Measurements from ENCODE around the gene MUC13.

The MUC13 gene

DNA sequence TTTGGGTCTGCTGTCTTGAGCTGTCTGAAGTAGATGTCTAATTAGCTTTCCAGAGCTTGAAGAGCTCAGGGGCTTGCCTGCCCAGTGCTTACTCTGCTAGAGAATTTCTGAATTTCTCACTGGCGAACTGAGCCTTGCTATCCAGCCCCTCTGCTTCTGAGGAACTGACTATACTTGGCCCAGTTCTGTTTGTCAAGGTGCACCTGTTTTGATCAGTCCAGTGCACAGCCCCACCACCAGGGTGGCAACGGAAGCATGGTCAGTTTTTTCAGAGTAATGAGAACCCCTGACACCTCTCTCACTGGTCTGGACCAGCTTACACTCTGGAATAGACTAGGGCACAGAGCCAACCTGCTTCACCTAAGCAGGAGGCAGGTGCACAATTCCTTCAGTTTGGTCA is 72.5 kb downstream of the MUC13 start:
- TF ChIP-seq ZFX (IDR thresholded peaks at IDR 0.05; ENCODE audit: borderline replicate concordance): no peak
- TF ChIP-seq, protein P1, sequence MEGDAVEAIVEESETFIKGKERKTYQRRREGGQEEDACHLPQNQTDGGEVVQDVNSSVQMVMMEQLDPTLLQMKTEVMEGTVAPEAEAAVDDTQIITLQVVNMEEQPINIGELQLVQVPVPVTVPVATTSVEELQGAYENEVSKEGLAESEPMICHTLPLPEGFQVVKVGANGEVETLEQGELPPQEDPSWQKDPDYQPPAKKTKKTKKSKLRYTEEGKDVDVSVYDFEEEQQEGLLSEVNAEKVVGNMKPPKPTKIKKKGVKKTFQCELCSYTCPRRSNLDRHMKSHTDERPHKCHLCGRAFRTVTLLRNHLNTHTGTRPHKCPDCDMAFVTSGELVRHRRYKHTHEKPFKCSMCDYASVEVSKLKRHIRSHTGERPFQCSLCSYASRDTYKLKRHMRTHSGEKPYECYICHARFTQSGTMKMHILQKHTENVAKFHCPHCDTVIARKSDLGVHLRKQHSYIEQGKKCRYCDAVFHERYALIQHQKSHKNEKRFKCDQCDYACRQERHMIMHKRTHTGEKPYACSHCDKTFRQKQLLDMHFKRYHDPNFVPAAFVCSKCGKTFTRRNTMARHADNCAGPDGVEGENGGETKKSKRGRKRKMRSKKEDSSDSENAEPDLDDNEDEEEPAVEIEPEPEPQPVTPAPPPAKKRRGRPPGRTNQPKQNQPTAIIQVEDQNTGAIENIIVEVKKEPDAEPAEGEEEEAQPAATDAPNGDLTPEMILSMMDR (IDR thresholded peaks at IDR 0.05): no peak
- no peak overlapping the region; the same call in 1 of the 2 replicates for H3K27ac ChIP-seq

- H3K27ac ChIP-seq: peak overlapping the region; percentile 29; the same call in 1 of the 2 replicates
- TF ChIP-seq, protein P1 (IDR thresholded peaks at IDR 0.05): no peak
- no peak for TF ChIP-seq ZFX (IDR thresholded peaks at IDR 0.05; ENCODE audit: borderline replicate concordance)
Measured at GRCh38 chr3:124861041-124861440, 73.5 kb downstream of the MUC13 start.

DNA sequence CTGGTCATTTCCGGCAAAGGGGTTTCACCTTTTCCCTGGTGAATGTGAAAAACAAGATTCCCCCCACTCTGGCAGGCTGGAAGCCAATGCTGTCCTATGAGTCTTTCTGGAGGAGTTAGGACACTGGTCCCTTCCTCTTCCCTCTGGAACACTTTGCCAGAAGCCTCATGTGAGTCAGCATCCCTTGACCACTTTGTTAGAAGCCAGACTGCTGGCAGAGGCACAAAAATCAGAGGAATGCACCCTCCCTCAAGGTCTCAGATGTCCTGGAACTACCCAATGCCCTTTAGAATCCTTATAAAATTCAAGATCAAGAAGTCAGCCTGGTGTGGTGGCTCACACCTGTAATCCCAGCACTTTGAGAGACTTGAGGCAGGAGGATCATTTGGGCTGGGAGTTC is 74.0 kb downstream of the MUC13 start:
- H3K27ac ChIP-seq: peak overlapping the region; percentile 29; the same call in 1 of the 2 replicates

DNA sequence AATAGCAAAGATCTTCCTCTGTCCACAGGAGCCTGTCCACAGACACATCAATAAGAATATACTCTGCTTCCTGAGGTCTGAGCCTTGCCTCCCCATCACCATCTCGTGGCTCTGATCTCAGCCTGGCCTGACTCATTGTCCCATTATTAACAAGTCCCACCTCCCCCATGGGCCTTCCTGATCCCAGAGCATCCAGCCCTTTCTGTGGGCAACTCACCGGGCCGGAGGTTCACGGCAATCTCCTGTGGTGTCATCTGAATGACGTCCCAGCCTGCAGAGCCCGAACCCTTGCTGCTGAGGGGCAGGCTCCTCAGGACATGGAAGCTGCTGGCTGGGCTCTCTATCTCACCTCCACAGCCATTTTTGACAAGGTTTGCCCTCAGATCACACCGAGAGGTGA is 75.5 kb downstream of the MUC13 start:
- TF ChIP-seq, protein P1 (IDR thresholded peaks at IDR 0.05): no peak
- no peak for TF ChIP-seq ZFX (IDR thresholded peaks at IDR 0.05; ENCODE audit: borderline replicate concordance)
- no peak overlapping the region for H3K27ac ChIP-seq

More for the DNA sequence above, 74.0 kb downstream of the MUC13 start:
- TF ChIP-seq ZFX (IDR thresholded peaks at IDR 0.05; ENCODE audit: borderline replicate concordance): no peak
- TF ChIP-seq, protein P1 (IDR thresholded peaks at IDR 0.05): no peak

GRCh38 chr3:124858275-124858674 is 76.3 kb downstream of the MUC13 start:
- H3K27ac ChIP-seq: no peak overlapping the region
- TF ChIP-seq, protein P1 (IDR thresholded peaks at IDR 0.05): no peak
- no peak for TF ChIP-seq ZFX (IDR thresholded peaks at IDR 0.05; ENCODE audit: borderline replicate concordance)

- no peak overlapping the region for H3K27ac ChIP-seq
- no peak for TF ChIP-seq ZFX (IDR thresholded peaks at IDR 0.05; ENCODE audit: borderline replicate concordance)
- TF ChIP-seq, protein P1 (IDR thresholded peaks at IDR 0.05): no peak
Measured at GRCh38 chr3:124856677-124857076, 77.9 kb downstream of the MUC13 start.
